ENCODE data around the gene INO80C.

Gene INO80C

GRCh38 chr18:35485852-35486251, 11.9 kb downstream of the INO80C start:
- DNase-seq = no peak

DNA sequence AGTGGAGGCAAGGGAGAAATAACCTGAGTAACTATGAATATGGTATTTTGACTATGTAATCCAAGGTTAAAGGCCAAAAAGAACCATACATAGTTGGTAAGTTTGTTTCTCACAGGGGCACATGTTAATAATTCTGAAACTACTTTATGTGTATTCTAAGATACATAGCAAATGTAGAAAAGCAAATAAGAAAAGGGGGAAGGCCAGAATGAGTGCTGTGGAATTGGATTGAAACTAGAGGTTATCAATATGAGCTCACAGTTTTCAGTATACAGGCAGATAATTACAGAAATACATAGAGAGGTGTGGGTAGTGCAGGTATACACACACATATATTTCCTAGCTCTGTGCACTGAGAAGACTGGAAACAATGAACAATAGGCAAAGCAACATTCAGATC, 13.7 kb downstream of the INO80C start:
- DNase-seq = no peak

DNA sequence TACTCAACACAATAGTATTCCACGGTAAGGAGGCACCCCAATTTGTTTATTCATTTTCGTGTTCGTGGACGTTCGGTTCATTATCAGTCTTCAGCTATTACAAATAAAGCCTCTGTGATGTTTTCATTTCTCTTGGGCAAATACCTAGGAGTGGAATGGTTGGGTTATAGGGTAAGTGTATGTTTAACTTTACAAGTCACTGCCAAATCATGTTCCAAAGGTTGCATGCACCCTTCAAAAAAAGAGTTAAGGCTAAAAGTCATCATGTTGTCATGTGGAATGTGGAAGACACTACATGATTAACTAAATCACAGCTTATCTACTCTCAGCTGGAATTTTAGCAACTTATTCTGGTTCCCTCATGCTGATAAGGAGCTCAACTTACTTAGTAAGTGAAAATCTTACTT, 15.8 kb downstream of the INO80C start:
- no peak for DNase-seq

GRCh38 chr18:35479911-35480586, 17.7 kb downstream of the INO80C start:
- no peak for DNase-seq

GRCh38 chr18:35478520-35479435, 19.0 kb downstream of the INO80C start:
- peak; percentile 9 to 57 for DNase-seq

DNA sequence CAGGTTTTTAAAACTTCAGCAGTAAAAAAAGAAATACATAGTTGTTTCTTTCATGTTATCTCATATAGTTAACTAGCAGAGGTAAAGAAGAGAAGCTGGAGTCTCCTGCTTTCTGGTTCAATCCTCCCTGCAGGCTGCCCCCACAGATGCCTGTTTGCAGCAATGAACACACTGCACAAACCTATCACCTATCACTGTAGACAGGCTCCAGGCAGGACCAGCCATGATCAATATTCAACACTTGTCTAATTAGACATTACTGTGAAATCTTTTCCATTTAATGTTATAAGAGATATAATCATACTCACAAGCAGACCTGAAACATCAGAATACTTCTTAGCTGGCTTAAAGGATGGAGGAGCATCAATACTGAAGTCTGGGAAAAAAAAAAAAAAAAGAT, 19.8 kb downstream of the INO80C start:
- DNase-seq = no peak

- DNase-seq = no peak
Measured at GRCh38 chr18:35477497-35477896, 20.3 kb downstream of the INO80C start.

DNA sequence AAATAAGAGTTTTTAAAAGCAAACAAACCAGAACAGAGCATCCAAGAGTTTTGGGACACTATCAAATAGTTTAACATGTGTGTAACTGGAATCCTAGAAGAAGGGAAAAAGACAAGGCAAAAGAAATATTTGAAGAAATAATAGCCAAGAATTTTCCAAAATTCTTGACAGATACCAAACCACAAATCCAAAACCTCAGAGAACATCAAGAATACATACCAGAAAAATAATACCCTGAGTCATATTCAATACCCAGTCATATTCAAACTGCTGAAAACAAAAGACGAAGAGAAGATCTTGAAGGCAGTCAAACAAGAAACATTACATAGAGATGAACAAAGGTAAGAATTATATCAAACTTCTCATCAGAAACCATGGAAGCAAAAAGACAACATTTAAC, 22.9 kb downstream of the INO80C start:
- DNase-seq = no peak

DNA sequence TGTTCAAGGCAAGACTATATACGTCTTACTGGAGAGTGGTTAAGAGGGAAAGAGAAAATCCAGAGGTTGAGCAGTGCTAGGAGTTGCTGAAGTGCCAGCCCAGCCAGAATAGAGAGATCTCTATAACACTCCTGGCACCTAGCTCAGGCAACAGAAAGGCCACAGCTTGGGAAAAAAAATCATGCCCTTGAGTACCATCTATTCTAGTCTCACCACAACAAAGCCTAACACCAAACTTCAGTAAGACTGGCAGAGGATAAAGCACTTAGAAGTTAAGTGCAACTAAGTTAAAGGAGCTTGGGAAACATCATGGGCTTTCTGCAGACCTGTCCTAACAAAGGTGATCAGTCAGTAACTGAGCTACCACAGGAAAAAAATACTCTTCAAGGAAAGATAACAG, 24.2 kb downstream of the INO80C start:
- no peak for DNase-seq

- no peak for DNase-seq
Measured at GRCh38 chr18:35470435-35470834, 27.3 kb downstream of the INO80C start.

- DNase-seq = no peak
Measured at GRCh38 chr18:35469725-35470124, 28.0 kb downstream of the INO80C start.

- DNase-seq = no peak
Measured at GRCh38 chr18:35468711-35469110, 29.0 kb downstream of the INO80C start.

GRCh38 chr18:35467624-35468016, 30.1 kb downstream of the INO80C start:
- DNase-seq = no peak

DNA sequence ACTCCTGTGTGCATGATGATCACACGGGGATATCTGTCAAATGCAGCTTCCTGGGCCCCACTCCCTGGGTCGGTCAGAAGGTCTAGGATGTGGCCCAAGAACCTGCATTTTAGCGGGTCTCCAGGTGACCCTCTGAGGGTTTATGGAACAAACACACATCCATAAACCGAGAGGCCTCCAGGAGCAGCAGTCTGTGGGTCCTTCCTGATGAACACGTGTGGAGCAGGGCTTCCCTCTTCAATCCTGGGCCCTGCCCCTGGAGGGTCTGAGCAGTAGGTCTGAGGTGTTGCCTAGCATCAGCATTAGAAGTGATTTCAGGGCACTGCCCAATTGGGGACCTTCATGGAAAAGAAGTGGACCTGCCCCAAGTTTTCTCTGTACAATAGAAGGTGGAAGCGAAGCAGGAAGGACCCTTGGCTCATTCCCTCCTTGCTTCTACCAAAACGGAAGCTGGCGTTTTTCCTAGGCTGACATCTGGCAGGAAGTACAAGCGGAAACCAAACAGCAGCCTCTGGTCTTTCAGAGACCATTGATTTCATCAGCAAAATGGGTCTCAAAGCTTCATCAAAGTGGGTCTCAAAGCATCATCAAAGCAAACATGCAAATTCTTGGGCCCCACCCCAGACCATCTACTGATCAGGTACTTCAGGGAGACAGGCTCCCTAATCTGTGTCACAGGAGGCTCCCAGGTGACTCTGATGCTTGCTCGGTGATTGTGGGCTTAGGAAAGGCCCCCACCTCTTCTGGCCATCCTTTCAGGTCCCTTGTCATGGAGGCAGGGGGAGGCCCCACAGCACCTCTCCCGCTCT, 30.7 kb downstream of the INO80C start:
- no peak for DNase-seq

GRCh38 chr18:35466334-35466733, 31.4 kb downstream of the INO80C start:
- DNase-seq = no peak

DNA sequence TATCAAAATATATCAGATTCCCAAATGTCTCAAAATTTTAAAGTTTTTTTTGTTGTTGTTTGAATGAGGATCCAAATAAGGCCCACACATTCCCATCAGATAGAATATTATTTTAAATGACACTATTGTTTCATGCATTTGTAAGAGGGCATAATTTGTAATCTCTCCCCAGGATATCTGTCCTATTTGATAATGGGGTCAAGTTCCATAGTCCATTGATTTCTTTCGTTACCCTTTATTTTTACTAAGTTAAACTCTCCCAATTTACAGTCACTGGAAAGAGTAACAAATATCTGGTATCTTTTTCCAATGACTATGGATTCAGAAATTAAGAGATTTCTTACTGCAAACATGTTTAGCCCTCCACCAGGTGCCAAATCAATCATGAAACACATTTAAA, 32.4 kb downstream of the INO80C start:
- no peak for DNase-seq

- DNase-seq = no peak
Measured at GRCh38 chr18:35464831-35465279, 32.9 kb downstream of the INO80C start.

DNA sequence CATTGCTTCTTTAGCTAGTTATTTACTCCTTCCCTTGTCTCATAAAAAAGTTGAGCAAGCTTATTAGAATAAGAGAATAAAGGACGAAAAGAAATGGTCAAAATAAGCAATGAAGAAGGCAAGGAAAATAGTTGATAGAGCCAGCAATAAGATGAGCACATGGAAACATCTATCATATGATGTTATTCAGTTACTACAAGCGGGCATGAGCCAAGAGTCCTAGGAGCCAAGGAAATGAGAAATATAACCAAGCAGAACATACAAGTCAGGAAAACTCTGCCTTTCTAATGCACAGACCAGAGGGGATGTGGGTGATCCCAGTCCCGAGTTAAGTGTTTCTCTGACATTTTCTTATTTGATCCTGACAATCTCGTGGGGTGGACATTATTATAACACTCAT, 33.9 kb downstream of the INO80C start:
- DNase-seq = no peak

DNA sequence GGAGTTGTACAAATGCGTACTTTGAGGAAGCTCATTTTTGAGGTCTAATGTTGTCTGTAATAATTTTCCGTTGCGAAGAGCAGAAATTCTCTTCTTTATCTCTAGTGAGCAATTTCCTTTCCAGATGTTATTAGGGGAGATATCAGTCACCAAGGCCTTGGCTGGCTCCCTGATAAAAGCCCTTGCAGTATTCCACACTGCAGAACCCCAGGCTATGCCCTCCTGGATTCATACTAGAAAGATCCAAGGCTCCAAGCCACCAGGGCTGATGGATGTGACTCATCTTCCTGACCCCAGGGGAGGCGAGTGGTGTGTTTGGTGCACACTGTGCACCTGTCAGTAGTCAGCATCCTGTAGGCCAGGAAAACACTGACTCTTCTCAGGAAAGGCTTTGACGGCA, 34.7 kb downstream of the INO80C start:
- no peak for DNase-seq

DNA sequence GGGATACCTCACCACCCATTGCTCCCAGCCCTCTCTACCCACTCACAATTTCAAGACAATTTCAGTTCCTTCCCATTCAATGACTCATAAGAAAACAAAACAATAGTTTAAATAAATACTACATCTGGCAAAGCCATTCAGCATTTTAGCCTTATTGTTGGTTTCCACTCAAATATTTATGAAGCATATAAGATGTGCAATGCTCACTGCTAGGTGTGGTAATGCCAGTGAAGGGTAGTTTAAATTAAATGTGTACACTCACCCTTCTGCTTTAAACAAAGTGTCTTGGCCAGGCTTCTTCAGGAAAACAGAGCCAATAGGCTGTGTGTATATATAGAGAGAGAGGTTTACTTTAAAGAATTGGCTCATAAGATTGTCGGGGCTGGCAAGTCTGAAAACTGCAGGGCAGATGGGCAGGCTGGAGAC, 37.0 kb downstream of the INO80C start:
- DNase-seq = no peak

DNA sequence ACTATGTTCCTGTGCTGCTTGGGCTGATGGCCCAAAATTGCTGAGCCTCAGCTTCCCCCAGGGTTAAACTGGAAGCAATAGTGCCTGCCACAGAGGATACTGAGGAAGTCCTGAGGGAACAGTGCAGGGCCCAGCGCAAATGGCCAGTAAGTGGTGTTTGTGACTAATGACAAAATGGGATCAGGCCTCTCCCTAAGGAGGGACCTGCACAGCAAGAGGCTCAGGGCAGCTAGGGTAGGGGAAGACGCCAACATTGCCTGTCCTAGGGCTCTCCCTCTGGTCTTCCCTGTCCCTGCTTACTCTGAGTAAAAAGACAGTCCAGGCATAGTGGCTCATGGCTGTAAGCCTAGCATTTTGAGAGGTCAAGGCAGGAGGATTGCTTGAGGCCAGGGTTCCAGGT, 37.8 kb downstream of the INO80C start:
- DNase-seq = no peak

DNA sequence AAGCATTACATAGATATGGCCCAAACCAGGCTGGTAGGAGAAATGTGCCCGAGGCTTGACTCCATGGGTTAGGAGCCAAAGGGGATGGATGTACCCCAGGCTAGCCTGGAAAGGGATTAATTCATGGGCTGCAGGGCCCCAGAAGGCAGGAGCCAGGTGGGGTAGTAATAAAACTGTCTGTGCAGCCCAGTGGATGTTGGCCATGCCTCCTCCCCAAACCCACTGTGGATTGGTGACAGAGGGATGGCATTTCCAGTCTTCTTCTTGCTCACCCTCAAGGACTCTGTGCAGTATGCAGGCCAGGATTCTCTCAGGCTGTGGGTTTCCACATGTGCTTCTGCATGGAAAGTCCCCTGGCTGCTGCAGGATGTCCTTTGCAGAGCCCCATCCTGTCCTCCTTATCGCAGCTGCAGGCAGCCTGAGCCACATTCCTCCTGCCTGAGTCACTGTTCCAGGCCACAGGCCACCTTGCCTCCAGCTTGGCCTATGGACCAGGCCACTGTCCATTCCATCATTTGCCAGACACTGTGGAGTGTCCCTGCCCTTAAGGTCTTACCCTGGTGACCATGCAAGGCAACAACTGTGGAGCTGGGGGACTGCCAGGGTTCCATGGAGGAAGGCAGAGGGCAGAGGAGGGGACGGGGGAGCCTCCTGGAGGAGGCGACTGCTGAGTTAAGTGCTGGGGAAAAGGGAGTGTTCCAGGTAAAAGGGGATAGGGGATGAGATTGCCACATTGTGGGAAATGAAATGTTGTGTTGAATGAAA, 38.9 kb downstream of the INO80C start:
- DNase-seq = no peak

GRCh38 chr18:35458271-35458670, 39.5 kb downstream of the INO80C start:
- no peak for DNase-seq

All from stimulated activated CD4-positive, alpha-beta T cell treated with anti-CD3 and anti-CD28 coated beads, Interleukin-4, amount 100 ng/mL, for 4 hours (primary cell).